GM18502 (cell line): ENCODE results near the gene ZNF593OS.

ENCODE experiments used
- ATAC-seq: cut with Tn5 transposase; IDR thresholded peaks from one replicate; pipeline ENCODE4 v1.9.1; 2021; ENCODE audit warnings: mild to moderate bottlenecking; ENCODE audit not compliant: unreplicated experiment, poor library complexity

ZNF593OS gene

GRCh38 chr1:26160527-26161414 is 10.9 kb downstream of the ZNF593OS start:
- no peak for ATAC-seq

GRCh38 chr1:26159743-26160039 is 11.9 kb downstream of the ZNF593OS start:
- no peak for ATAC-seq

- ATAC-seq, result no peak
These were observed 12.5 kb downstream of the ZNF593OS start, which contains the start of gene FAM110D for GRCh38 chr1:26158908-26159742. Gene FAM110D, plus strand, starts transcription at chr1:26159079. Its CDS starts 2,213 bp downstream, at chr1:26161292.

DNA sequence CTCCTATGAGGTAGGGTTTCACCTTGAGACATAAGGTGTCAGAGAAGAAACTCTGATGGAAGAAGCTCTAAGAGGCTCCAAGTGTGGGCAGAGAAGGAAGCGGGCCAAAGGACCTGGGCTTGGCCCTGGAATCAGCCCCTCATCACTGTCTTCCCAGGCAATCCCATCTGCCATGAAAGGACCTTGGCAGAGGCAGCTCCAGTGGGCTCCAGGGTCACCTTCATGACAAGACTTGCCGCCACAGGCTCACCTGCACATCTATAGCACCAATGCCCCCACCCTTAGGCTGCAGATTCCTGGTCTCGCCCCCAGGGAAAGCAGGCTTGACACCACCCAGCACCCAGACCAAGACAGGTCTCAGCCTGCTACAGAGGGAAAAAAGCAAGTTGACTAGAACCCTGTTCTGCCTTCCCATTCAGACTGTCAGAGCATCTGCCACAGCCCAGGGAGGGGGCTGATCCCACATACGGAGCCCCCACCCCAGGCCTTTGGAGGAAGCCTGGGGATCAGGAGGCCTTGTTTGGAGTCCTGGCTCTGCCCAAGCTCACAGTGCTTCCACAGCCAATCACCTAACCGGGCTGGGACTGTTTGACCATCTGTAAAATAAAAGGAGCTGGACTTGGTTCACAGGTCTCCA is 13.2 kb downstream of the ZNF593OS start:
- no peak for ATAC-seq

GRCh38 chr1:26156285-26157038 is 15.2 kb downstream of the ZNF593OS start:
- no peak for ATAC-seq

DNA sequence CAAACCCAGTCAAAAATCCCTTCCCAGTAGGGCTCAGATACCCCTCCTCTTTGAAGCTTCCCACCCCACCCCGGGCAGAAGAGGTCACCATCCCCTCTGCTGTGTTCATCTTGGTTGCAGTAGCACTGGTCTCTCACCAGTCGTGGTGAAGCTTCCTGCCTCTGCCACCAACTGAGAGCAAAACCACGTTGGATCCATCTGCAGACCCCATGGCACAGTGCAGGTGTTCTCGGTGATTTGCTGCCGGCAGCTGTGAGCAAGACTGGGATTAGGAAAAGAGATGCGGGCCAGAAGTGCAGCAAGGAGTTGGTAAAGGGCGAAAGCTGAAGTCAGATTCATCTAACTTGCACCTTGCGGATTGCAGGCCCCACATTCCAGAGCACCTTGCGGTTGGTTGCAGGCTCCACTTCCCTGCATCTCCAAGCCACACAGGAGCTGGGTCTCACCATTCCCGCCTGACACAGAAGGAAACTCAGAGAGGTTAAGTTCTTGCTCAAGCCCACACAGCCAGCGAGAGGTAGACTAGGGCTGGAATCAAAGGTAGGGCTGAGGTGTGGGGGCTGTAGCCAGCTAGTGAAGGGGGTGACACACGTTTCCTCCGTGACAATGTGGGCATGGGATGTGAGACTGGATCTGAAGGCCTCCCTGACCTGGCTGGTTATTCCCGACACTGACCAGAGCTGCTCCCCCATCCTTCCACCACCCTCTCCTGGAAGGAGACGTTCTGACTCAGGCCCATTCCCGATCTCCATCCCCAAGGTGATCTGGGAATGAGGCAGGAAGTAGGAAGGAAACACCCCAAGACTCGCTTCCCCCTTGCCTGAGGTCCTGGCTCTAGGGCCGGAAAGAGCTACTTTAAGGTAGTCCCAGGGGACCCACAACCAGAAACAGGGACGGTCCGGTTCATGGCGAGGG is 16.0 kb downstream of the ZNF593OS start:
- no peak for ATAC-seq

- ATAC-seq, result no peak
These were observed 16.9 kb downstream of the ZNF593OS start for GRCh38 chr1:26154750-26155149.

GRCh38 chr1:26153966-26154532 is 17.6 kb downstream of the ZNF593OS start:
- ATAC-seq, result no peak

DNA sequence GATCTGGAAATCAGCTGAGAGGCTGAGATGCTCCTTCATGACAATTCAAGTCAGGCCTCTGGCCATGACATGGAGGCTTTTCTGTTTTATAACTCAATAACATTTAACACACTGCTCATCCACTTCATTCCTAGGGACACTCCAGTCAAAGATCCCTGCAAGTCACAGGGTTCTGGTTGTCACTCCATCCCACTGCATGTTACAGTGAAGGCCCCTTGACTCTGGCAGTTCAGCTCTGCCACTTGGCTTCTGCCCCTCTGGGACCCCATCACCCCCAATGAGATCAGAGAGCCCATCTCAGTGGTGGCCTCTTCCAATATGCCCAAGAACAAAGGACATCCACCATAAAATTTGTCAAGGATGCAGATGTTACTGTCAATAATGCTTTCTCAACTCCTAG is 22.7 kb downstream of the ZNF593OS start:
- ATAC-seq, result no peak

DNA sequence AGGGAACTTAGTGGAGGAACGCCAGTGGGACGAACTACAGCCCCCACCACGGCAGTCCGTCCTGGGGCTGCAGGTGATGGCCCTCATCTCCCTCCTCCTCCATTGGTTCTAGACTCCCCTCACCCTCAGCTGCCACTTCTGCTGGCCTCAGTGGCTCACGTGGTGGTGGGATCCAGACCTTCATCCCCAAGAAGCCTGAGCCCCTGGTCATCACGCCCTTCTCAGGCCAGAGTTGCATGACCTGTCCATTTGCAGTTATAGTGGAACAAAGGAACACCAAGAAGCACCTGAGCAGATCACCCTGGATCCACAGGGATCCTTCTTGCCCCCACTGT is 25.7 kb downstream of the ZNF593OS start:
- no peak for ATAC-seq

DNA sequence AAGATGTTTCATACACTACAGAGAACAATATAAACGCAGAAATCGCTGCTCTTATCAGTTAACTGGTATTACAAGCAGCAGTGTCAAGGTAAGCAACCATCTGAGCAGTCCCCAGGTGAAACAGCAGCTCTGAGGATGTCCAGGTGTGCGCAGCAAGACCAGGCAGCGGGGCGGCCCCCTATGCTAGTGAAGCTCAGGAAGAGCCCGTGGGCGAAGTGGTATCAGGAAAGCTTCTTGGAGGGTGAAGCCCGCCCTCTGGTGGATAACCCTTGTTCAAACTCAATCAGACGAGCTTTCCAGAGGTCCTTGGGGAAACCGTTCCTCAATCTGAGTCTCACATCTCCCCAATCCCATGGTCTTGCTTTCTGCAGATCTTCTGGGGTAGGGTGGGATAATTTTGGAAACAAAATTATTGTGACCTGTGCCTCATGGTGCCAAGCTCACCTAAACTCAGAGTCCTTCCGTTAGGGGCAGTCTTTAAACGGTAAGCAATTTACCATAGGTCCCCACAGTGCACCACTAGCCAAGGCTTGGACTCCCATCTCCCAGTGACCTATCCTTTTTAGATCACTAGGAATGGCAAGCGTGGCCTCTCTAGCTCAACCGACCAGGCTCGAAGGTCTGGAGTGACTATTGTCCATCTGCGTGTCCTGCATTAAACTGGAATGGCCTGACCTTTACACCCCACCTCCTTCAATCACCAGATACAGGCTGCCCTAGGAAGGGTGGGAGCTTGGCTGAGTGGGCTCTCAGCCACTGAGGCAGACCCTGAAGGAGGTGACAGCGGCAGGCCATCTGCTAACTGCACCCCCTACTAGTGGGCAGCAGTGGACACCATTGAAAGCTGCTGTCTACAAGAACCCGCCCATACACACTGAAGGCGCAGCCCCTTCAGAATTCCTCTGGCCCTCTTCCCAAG is 26.3 kb downstream of the ZNF593OS start:
- no peak for ATAC-seq

DNA sequence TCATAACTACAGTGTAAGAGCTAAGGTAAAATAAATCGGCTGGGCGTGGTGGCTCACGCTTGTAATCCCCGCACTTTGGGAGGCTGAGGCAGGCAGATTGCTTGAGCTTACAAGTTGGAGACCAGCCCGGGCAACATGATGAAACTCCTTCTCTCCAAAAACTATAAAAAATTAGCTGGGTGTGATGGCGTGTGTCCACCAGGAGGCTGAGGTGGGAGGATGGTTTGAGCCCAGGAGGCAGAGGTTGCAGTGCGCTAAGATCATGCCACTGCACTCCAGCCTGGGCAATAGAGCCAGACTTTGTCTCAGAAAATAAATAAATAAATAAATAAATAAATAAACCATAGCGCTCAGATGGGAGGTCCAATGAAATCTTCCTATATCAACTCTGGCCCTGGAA is 29.5 kb downstream of the ZNF593OS start:
- ATAC-seq, result no peak

- no peak for ATAC-seq
These were observed 32.6 kb downstream of the ZNF593OS start for GRCh38 chr1:26138974-26139558.

- no peak for ATAC-seq
These were observed 37.2 kb downstream of the ZNF593OS start for GRCh38 chr1:26134466-26134865.

DNA sequence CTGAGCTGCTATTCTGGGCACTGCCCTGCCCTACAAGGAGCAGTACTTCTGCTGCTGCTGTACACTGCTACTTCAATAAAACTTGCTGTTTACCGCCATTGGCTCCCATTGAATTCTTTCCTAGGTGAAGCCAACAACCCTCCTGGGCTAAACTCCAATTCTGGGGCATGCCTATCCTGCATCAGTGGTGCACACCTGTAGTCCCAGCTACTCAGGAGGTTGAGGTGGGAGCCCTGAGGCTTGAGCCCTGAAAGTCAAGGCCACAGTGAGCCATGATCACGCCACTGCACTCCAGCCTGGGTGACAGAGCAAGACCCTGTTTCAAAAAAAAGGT is 38.8 kb downstream of the ZNF593OS start:
- no peak for ATAC-seq

- ATAC-seq, result no peak
These were observed 39.4 kb downstream of the ZNF593OS start for GRCh38 chr1:26132128-26132833.

DNA sequence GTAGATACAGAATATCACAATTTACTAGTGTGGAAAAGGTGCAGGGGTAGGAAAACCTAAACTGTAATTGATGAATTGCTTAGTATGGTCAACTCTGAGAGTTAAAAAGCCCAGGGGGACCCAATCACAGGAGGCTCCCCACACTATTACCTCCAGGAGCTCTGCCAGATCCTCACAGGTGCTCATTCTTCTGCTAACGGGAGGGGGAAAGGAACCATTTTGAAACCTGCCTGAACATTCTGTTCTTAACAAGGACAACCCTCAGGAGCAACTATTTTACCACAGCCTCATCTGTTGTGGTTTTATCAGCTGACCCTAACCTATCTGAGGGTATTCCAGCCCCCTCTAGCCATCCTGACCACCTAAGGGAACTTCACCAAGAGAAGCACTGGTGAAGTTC is 40.9 kb downstream of the ZNF593OS start:
- ATAC-seq, result no peak
